ENCODE data around the gene PCYT2.

- no peak for TF ChIP-seq POLR2A (IDR thresholded peaks at IDR 0.05)
- no peak for TF ChIP-seq POLR2AphosphoS5 (IDR thresholded peaks at IDR 0.05)
- no peak for TF ChIP-seq CTCF (IDR thresholded peaks at IDR 0.05)
Measured at GRCh38 chr17:81920612-81921536, 9.7 kb upstream of the PCYT2 start.
